Effector memory CD4-positive, alpha-beta T cell (primary cell): ENCODE data around the gene NAV2.

Source experiments
- DNase-seq, 3 donors: peaks; one replicate each; pipeline ENCODE4 v3.0.0-alpha.2; 2020
- H3K27ac ChIP-seq: 2 replicates; pipeline ENCODE4 v1.7.0; 2013; ENCODE audit warnings: mild to moderate bottlenecking, low read length, moderate library complexity; ENCODE audit not compliant: insufficient read depth, poor library complexity, severe bottlenecking
- H3K27me3 ChIP-seq: replicated peaks from 2 replicates; pipeline ENCODE4 v1.7.0; 2013; ENCODE audit warnings: mild to moderate bottlenecking, low read length; ENCODE audit not compliant: insufficient read depth, control insufficient read depth, poor library complexity, severe bottlenecking
- H3K36me3 ChIP-seq: 2 replicates; pipeline ENCODE4 v1.7.0; 2013; ENCODE audit warnings: mild to moderate bottlenecking, low read length, moderate library complexity; ENCODE audit not compliant: control insufficient read depth, insufficient read depth
- H3K4me1 ChIP-seq: 2 replicates; pipeline ENCODE4 v1.7.0; 2013; ENCODE audit warnings: low read length, mild to moderate bottlenecking; ENCODE audit not compliant: control insufficient read depth, insufficient read depth, poor library complexity, severe bottlenecking
- H3K4me3 ChIP-seq: 2 replicates; pipeline ENCODE4 v1.7.0; 2013; ENCODE audit warnings: low read length, low read depth, mild to moderate bottlenecking; ENCODE audit not compliant: insufficient read depth, poor library complexity, severe bottlenecking
- H3K9me3 ChIP-seq: 2 replicates; pipeline ENCODE4 v1.7.0; 2013; ENCODE audit warnings: mild to moderate bottlenecking, low read length, moderate library complexity; ENCODE audit not compliant: control insufficient read depth

Gene NAV2

DNA sequence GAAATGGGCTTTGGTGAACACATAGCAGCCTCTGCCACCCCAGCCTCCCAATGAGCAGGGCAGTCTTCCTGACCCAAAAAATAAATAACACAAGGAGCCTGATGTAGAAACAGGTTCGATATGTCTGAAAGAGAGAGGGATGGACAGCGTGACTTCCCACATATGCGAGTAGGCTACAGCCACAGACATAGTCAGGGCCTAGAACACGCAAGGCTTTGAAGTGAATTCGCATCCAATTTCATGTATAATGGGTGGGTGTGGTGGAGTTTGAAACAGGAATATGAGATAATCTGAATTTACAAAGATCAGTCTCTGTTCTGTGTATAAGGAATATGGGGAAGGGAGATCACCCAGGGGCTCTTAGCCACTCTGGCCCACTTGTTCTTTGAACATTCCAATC, 373.3 kb downstream of the NAV2 start:
- H3K36me3 ChIP-seq, result no peaks in the 10 kb centered on the region
- H3K27ac ChIP-seq, result no peak overlapping the region
- no peak overlapping the region for H3K4me3 ChIP-seq
- no peaks in the 10 kb centered on the region for H3K4me1 ChIP-seq
- H3K27me3 ChIP-seq, result no peaks in the 10 kb centered on the region
- no peak for DNase-seq
- no peaks in the 10 kb centered on the region for H3K9me3 ChIP-seq

DNA sequence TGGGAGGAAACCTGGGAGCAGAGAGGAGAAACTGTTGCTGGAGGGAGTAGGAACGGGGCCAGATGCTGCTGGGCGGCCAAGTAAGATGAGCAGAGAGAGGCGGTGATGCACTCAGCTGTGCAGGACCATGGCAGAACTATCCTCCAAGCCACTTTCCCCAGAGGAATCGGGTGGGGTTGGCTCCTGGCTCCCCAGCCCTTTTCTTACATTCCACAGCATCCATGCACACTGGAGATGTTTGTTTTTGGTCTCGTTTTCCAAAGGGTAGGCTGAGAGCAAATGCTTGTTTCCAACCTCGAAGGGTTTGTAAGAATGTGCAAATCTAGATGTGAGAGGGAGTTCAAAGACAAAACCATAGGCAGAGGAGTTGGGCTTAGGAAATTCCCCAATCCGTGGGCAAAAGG, 374.5 kb downstream of the NAV2 start:
- no peak for DNase-seq
- H3K27ac ChIP-seq, result no peak overlapping the region
- H3K4me1 ChIP-seq, result no peaks in the 10 kb centered on the region
- H3K27me3 ChIP-seq, result no peaks in the 10 kb centered on the region
- no peak overlapping the region for H3K4me3 ChIP-seq
- H3K36me3 ChIP-seq, result no peaks in the 10 kb centered on the region
- H3K9me3 ChIP-seq, result no peaks in the 10 kb centered on the region

DNA sequence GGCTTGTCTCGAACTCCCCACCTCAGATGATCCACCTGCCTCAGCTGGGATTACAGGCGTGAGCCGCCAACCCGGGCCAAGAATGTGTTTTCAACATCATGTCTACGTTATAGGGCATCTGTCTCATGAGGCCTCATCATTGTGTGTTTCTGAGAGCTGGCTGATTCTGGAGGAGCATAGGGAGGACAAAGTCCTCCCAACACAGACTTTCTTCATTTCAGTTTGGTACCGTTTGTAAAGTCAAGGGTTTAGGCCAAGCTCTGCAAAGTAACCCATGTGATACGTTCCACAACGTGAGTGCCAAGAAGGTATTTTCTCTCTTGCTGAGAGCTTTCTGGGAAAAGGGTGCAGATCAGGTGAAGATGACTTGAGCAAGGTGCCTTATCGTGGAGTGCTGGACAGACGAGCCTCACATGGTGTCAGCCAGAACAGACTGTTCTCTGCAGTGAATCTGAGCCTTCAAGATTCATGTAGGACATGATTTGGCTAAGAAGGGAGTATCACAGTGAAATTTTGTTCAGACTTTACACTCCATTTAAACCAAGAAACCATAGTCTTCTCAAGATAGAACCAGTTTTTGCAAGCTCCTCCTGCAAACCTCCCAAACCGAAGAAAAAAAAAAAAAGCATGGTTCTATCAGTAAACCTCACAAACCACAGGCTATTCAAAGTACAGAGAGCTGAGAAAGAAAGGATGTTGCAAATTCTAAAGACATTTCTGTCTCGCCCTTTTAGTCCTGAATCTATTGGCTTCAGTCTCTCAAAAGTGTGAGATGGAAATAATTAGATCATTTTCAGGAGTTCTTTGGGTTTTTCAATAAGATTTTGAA, 376.0 kb downstream of the NAV2 start:
- no peaks in the 10 kb centered on the region for H3K27me3 ChIP-seq
- H3K36me3 ChIP-seq, result no peaks in the 10 kb centered on the region
- no peak overlapping the region for H3K27ac ChIP-seq
- no peaks in the 10 kb centered on the region for H3K4me1 ChIP-seq
- no peak for DNase-seq
- no peaks in the 10 kb centered on the region for H3K9me3 ChIP-seq
- H3K4me3 ChIP-seq, result no peak overlapping the region

DNA sequence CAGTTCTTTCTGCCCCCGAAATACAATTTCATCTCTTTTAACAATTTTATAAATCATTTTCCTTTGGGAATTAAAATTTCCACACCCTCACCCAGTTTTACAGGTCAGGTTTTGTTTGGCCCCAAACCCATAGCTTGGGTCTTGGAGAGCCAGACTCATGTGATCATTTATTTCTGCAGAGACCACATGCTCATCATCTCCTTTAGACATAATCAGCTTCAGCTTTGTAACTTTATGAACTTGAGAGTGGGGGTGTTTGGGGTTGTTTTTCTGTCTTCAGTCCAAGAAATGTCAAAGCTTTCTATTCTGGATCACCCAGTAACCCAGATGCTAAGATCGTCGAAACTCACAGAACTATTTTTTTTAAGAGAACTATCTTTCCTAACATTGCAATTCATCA, 376.7 kb downstream of the NAV2 start:
- no peak overlapping the region for H3K4me3 ChIP-seq
- no peaks in the 10 kb centered on the region for H3K9me3 ChIP-seq
- DNase-seq, result no peak
- no peaks in the 10 kb centered on the region for H3K27me3 ChIP-seq
- no peaks in the 10 kb centered on the region for H3K36me3 ChIP-seq
- H3K27ac ChIP-seq, result no peak overlapping the region
- no peaks in the 10 kb centered on the region for H3K4me1 ChIP-seq

DNA sequence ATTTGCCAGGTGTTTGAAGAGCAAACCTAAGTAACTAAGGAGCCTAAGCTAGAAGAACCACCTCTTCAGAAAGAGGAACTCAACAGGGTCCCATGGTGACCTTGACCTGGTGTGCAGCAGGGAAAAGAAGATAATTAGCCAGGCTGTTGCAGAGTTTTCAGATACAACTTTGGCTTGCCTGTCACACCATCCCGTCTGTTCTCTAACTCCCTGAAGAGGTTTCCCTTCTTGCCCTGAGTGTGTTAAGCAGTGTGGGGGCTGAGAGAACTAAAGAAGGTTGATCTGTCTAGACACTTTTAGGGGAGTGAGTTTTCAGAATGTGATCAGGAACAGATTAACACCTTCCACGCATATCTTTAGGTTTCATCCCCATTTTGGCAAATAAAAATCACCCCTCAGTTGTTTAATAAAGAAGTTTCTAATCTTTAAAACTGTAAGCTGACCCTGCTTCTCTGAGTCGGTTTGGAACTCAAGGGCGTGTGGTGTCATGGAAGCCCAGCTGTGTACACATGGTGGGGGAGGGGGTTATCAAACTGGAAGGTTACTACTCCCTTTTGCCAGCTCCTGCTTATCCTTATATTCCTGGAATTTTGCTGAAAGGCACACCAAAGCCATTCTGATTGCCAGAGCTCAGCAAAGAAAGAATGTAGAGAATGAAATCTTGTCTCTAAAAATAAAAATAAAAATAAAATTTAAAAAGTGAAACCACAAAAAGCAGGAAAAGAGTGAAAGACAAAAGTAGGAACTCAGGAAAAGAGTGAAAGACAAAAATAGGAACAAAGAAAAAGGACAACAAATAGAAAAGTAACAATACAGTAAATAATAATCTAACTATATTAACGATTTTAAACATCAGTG, 377.4 kb downstream of the NAV2 start:
- Histone ChIP-seq H3K4me1 (no peaks in the 10 kb centered on the region), H3K9me3 (no peaks in the 10 kb centered on the region), H3K27ac (no peak overlapping the region), H3K36me3 (no peaks in the 10 kb centered on the region), H3K27me3 (no peaks in the 10 kb centered on the region), H3K4me3 (no peak overlapping the region)
- no peak for DNase-seq

DNA sequence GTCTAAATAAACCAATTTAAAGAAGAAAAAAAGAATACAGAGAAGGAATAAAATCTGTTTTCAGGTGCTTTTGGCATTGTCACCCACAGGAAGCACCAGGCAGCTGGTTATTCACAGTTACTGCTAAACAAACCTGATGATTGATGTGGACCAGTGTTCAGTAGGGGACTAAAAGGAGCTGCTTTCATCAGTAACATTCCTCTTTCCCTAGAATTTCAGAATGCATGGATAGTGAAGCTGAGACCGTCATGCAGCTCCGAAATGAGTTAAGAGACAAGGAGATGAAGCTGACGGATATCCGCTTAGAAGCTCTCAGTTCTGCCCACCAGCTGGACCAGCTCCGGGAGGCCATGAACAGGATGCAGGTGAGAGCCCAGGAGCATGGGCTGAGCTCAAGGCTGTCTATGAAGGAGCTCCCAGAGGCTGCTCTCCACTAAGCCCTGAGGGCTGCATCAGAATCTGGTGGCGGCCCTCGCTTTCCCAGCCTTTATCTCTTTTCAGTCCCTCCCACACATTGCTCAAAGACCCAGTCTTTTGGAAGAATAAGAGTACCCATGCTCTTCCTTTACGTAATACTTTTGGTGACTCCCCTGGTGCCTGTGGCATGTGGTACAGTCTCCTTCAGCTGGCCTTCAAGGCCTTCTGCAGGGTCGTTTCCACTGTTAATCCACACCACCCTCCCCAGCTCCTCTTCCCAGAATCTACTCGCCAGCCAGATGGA, 378.2 kb downstream of the NAV2 start:
- no peak overlapping the region for H3K4me3 ChIP-seq
- H3K27ac ChIP-seq, result no peak overlapping the region
- no peaks in the 10 kb centered on the region for H3K4me1 ChIP-seq
- no peaks in the 10 kb centered on the region for H3K9me3 ChIP-seq
- no peaks in the 10 kb centered on the region for H3K36me3 ChIP-seq
- DNase-seq, result no peak
- no peaks in the 10 kb centered on the region for H3K27me3 ChIP-seq

DNA sequence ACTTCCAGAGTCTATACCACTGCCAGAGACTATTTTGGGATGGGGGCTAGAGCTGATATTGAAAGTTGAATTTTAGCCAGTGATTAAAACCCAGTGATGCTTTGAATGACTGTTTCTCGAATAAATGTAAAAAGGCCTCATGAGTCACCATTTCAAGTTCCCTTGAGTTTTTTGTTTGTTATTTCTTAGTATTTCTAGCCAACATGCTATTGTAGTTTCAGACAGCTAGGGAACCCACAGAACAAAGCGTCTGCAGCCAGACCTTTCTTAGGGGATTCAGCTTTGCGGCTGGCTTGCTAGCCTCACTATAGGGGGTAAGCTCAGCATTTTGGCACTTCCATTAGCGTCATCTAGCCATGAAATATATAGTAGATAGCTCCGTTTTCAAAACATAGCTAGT, 381.1 kb downstream of the NAV2 start:
- no peak for DNase-seq
- Histone ChIP-seq H3K36me3 (no peaks in the 10 kb centered on the region), H3K4me3 (no peak overlapping the region), H3K27me3 (no peaks in the 10 kb centered on the region), H3K27ac (no peak overlapping the region), H3K4me1 (no peaks in the 10 kb centered on the region), H3K9me3 (no peaks in the 10 kb centered on the region)

DNA sequence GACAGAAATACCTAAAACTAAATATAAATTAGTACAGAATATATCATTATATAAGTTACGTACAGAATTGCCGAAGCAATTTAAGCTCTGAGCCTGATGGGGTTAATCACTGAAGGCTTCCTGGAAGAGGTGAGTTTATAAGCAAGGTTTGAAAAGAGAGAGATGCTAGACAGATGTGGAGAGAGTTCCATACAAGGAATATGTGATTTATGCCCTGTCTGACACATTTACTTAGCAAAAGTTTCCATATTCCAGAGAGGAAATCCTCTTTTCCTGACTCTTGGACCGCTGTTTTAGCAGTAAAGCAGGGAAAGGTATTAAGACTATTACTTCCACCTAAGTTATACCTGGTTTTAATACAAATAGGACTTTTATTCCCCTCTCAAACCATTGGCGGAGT, 382.6 kb downstream of the NAV2 start:
- Histone ChIP-seq H3K4me3 (no peak overlapping the region), H3K9me3 (no peaks in the 10 kb centered on the region), H3K36me3 (no peaks in the 10 kb centered on the region), H3K27ac (no peak overlapping the region), H3K4me1 (no peaks in the 10 kb centered on the region), H3K27me3 (no peaks in the 10 kb centered on the region)
- DNase-seq, result no peak

DNA sequence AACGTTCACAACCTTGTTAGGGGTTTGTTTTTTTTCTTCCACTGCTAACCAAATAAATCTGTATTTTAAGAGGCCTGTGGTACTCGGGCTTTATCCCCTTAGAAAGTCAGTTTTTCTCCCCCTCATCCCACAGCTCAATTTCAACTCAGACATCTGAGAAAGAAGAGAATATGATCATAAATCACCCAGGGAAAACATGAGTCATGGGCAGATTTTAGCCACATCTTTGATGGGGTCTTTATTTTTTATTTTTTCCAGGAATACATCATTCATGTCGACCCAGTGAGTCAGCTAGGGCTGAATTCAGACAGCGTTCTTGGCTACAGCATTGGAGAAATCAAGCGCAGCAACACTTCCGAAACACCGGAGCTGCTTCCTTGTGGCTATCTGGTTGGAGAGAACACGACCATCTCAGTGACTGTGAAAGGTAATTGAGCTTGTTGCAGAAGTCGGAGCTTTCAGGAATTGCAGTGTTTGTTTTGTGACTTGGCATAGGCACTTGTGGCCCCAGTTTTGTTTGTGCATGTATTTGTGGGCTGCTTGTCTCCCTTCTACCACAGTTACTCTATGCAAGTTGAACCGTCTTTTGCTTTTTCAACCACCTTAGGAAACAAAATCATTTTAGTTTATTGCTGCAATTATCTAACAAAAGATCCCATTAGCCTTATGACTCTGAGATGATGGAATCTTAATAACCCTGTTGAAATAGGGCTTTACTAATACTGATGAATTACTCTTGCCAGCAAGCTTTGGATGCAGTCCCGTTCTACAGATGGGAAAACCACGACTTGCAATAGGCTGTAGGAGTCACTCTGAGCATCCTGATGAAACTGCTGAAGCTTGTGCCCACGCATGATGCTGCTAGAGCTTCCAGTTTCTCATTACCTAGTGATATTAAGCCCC, 384.9 kb downstream of the NAV2 start:
- Histone ChIP-seq H3K27me3 (no peaks in the 10 kb centered on the region), H3K36me3 (no peaks in the 10 kb centered on the region), H3K4me1 (no peaks in the 10 kb centered on the region), H3K9me3 (no peaks in the 10 kb centered on the region), H3K27ac (no peak overlapping the region), H3K4me3 (no peak overlapping the region)
- DNase-seq, result no peak
